ENCODE data around the gene PLXNB3.
"Not testable (repeated sequence)": the region's sequence is repeated elsewhere in the genome, so short reads cannot be mapped to it uniquely, and the experiment has no call there.

DNA sequence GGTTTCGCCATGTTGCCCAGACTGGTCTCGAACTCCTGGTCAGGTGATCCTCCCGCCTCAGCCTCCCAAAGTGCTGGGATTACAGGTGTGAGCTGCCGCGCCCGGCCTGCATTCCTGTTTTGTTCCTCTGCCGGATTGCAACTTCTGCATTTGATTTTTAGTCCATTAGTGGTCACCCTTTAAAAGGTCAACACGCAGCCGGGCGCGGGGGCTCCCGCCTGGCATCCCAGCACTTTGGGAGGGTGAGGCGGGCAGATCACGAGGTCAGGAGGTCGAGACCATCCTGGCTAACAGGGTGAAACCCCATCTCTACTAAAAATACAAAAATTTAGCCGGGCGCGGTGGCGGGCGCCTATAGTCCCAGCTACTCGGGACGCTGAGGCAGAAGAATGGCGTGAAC, 33.9 kb upstream of the PLXNB3 start:
- TF ChIP-seq, protein P1, sequence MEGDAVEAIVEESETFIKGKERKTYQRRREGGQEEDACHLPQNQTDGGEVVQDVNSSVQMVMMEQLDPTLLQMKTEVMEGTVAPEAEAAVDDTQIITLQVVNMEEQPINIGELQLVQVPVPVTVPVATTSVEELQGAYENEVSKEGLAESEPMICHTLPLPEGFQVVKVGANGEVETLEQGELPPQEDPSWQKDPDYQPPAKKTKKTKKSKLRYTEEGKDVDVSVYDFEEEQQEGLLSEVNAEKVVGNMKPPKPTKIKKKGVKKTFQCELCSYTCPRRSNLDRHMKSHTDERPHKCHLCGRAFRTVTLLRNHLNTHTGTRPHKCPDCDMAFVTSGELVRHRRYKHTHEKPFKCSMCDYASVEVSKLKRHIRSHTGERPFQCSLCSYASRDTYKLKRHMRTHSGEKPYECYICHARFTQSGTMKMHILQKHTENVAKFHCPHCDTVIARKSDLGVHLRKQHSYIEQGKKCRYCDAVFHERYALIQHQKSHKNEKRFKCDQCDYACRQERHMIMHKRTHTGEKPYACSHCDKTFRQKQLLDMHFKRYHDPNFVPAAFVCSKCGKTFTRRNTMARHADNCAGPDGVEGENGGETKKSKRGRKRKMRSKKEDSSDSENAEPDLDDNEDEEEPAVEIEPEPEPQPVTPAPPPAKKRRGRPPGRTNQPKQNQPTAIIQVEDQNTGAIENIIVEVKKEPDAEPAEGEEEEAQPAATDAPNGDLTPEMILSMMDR (IDR thresholded peaks at IDR 0.05), result not testable (repeated sequence)
- not testable (repeated sequence) for TF ChIP-seq POLR2A (IDR thresholded peaks at IDR 0.05)
